ENCODE data around the gene ANKS3.

ANKS3 gene

DNA sequence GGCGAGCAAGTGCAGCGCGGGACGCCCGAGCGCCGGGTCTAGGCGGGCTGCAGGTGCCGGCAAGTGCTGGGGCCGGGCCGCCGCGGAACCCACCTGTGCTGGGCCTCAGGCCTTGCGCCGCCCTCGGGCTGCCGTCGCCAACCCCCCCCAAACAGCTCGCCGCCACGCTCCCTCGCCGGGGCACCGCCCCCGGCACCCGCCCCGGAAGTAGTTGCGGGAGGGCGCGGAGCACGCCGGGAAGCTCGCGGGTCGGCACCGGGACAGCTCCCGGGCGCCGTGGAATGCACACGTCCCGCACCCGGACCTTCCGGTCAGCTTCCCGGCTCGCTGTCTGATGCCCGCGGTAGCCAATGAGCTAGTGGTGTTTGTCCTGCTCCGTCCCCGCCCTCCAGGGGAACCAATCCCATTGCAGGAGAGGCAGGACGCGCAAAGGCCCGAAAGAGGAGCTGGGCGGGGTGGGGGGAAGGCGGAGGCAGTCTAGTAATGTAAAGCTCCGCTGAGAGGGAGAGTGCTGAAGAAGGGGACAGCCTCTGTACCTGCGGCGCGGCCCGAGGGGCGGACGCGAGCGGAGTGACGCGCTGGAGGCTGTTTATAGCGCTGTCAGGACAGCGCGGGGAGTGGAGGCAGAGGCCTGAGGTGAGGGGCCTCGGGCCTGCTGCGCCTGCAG is at the start of gene ANKS3, which contains the start of gene DNAAF8:
Gene ANKS3, minus strand, starts transcription at position 209 of the 667 bp plus-strand sequence. CDS start 4,122 bp downstream, outside the sequence.
Gene DNAAF8, plus strand, starts transcription at position 475 of the 667 bp plus-strand sequence. CDS start 1,978 bp downstream, outside the sequence.
- DNase-seq (ENCODE audit: low read depth): peak; percentile 66

DNA sequence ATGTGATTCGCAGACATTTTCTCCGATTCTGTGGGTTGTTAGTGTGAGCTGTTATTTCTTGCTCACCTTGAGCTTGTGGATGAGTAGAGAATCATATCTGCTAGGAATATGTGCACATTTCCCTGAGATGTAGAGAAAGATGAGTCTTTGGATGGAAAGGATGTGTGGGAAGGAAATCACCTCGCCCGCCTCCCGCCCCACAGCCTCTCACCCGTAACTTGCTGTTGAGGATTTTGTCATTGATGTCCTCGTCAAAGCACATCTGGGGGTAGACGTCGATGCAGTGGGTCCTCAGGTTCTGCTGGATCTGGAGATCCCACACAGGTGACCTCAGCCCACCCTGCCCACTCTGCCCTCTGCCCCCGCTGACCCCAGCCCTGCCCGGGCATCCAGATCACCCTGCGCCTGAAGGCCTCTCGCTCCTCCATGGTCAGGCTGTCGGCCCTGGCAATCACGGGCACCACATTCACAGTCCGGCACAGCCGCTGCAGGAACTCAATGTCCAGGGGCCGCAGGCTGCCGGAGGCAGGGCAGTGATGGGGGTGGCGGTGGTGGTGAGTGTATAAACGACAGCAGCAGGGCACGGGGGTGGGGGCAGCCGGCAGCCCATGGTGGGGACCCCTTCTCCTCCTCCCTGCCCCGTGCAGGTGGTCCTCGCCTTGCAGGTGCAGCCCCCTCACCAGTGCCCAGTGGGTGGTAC is 49.3 kb upstream of the ANKS3 start:
- no peak for DNase-seq (ENCODE audit: low read depth)

DNA sequence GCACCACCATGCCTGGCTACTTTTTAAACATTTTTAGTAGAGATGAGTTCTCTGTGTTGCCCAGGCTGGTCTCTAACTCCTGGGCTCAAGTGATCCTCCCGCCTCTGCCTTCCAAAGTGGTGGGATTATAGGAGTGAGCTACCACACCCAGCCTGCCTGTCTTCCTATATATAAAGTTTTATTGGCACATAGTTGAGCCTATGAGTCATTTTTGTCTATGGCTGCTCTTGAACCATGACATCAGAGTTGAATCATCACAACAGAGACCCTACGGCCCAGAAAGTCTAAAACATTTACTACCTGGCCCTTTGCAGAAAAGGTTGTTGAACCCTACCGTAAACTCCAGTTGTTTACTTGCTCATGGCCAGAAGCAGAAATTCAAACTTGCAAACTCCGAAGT is 46.2 kb upstream of the ANKS3 start:
- no peak for DNase-seq (ENCODE audit: low read depth)

- no peak for DNase-seq (ENCODE audit: low read depth)
Observed at GRCh38 chr16:4778050-4778392, 44.0 kb upstream of the ANKS3 start.

GRCh38 chr16:4777339-4778049 is 43.4 kb upstream of the ANKS3 start:
- no peak for DNase-seq (ENCODE audit: low read depth)

- DNase-seq (ENCODE audit: low read depth): no peak
Observed at GRCh38 chr16:4776141-4776705, 42.2 kb upstream of the ANKS3 start.

DNA sequence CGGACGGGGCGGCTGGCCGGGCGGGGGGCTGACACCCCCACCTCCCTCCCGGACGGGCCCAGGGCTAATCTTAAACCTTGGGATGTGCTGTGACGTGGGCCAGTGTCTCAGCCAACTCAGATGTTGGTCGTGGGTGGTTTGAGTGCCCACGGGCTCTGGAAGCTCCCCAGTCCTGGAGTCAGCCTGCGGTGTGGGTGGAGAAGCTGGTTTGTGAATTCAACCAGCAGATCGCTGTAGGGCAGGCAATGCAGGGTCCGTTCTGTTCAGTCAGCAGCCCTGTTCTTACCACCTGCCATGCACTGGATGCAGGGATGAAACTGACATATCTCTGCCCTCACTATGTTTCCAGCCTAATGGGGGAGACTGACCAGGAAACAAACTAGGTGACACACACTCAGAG is 40.9 kb upstream of the ANKS3 start:
- DNase-seq (ENCODE audit: low read depth): no peak

GRCh38 chr16:4772351-4772750 is 38.3 kb upstream of the ANKS3 start:
- no peak for DNase-seq (ENCODE audit: low read depth)

DNA sequence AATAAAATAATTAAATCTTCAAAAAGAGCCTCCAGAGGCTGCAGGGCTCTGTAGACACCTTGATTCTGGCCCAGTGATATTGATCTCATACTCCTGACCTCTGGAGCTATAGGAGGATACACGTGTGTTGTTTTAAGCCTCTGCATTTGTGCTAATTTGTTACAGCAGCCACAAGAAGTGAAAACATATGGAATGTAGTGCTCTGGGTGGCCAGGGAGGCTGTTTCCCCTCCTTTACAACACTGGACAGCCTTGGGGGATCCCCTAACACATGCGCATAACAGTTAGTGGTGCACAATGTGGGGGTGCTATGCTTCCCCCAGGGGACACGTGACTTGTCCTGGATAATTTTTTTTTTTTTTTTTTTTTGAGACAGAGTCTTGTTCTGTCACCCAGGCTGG is 37.6 kb upstream of the ANKS3 start:
- no peak for DNase-seq (ENCODE audit: low read depth)

DNA sequence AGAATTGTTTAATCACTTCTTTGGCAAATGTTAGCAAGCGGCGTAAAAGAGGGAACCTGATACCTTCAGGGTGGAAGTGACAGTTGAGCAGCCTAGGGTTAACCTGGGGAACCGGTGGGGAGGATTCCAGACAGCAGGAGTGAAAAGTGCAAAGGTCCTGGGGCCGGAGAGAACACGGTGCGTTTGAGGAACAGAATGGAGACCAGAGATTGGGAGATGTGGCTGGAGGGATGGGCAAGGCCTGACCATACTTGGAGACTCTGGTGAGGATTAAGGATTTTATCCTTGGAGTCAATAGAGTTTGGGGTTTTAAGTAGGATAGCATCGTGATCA is 35.2 kb upstream of the ANKS3 start:
- no peak for DNase-seq (ENCODE audit: low read depth)

GRCh38 chr16:4768549-4769305 is 34.7 kb upstream of the ANKS3 start:
- peak; percentile 69 for DNase-seq (ENCODE audit: low read depth)

DNA sequence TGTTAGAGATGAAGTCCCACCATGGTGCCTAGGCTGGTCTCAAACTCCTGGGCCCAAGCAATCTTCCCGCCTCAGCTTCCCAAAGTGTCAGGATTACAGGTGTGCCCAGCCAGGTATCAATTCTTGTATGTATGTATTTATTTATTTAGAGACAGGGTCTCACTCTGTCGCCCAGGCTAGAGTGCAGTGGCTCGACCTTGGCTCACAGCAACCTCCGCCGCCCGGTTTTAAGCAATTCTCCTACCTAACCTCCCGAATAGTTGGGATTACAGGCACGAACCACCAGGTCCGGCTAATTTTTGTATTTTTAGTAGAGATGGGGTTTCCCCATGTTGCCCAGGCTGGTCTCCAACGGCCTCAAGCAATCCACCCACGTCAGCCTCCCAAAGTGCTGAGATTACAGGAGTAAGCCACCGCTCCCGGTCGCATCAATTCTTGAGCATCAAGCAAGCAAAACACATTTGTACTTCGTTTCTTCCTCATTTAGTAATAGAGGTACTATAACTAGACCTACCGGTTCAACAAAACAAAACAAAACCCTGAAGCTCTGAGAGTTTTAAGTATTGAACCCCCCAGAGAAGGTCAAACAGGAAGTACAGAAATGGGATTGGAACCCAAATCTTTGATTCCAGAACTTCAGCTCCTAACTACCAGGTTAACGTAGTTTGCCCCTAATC is 33.9 kb upstream of the ANKS3 start:
- no peak for DNase-seq (ENCODE audit: low read depth)

DNA sequence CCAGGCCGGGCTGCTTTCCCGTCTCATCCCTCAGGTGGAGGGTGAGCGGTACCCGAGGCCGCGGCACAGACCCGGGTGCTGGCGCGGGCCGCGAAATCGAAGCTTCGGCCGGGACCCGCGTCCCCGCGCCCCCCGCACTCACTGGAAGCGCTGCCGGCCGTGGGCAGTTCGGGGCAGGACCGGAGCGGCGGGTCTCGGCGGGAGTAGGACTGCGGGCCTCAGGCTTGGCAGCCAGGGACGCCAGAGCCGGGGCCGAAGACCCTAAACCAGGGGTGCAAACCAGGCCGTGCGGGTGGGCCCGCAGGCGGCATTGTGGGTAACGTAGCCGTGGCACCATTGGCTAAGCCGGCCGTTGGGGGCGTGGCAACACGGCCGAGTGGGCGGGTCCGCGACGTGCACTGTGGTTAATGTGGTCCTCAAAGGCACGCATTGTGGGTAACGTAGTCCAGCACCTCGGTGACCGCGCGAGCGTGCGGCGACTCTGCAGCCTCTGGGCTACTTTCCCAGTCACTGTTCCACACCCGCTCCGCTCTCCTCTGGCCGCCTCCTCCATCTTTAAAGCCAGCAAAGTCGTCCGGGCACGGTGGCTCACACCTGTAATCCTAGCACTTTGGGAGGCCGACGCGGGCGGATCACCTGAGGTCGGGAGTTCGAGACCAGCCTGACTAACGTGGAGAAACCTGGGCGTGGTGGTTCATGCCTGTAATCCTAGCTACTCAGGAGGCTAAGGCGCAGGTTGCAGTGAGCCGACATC is 33.0 kb upstream of the ANKS3 start, which contains the start of gene ZNF500:
Gene ZNF500, minus strand, starts transcription at position 288 of the 754 bp plus-strand sequence. CDS start 1,184 bp downstream, outside the sequence.
- DNase-seq (ENCODE audit: low read depth): peak; percentile 95

DNA sequence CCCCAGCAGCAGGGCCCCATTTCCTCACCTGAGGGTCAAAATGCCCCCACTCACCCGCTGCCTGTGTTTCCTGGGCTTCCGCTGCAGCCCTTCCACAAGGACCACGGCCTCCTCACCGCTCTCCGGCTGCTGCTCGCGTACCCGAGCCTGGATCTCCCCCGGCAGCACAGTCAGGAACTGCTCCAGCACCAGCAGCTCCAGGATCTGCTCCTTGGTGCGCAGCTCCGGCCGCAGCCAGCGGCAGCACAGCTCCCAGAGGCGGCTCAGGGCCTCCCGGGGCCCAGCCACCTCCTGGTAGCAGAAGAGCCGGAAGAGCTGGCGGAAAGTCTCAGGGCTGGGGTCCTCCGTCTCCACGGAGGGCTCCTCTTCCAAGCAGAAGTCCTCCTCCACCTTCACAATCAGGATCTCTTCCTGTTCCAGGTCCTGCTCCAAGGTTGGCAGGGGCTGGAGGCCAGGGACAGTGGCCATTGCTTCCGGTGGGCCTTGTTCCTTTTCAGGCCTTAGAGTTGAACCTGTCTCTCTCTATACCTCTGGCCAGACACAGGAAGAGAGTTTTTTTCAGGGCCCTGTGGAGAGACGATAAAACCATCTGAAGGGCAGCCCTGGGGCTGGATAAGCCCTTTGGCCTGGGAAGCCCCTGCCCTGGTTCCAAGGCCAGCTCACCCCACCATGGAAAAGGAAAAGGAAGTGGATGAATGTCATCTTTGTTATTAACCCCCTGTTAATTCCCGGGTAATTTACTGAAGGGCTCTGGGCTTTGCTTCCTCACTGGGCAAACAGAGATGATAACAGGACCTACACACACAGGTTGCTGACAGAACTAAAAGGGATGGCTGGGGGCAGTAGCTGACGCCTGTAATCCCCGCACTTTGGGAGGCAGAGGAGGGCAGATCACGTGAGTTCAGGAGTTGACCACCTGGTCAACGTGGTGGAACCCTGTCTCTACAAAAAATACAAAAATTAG is 31.7 kb upstream of the ANKS3 start:
- no peak for DNase-seq (ENCODE audit: low read depth)

DNA sequence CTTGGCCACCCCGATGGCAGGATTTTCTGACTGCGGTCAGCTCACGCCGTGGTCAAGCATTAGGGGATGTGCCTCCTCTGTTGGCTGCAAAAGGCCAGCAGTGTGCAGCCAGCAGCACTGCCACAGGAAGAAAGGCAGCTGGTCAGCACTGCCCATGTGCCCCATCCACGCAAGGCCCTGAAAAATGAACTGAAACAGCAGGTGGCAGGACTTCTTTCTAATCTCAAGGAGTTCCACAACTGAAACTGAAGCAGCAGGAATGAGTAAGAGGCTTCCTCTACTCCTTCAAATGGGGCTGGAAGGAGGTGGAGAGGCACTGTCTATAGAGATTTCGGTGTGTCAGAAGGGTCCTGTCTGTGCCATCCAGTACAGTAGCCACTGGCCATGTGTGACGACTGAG is 29.7 kb upstream of the ANKS3 start:
- DNase-seq (ENCODE audit: low read depth): no peak

GRCh38 chr16:4762205-4762604 is 28.1 kb upstream of the ANKS3 start:
- no peak for DNase-seq (ENCODE audit: low read depth)

DNA sequence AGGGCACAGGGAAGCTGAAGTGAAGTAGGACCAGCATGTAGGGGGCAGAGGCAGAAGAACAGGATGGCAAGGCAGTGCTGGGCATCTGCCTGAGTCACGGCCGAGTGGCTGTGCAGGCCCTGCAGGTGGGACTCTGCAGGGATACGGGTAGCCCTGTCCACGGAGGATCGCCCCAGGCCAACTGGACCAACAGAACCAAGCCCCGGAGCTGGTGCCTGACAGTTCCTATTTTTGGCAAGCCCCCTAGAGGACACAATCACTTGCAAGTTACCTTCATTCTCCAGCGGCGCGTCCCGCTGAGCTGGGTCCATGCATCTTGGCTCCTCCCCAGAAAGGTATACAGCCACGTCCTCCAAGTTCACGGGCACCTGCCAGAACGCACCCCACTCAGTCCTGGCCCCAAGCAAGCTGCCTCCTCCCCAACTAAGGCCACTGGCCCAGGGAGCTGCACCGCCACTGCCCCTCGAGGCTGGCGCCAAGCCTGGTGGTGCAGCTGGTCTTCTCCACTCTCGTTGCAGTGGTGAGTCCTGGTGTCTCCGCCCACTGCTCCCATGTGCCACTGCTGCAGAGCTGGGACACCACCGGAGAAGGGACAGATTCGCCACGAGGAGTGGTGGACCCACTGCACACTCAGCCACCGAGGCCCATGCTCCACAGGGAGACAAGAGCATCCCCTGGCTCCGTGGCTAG is 26.3 kb upstream of the ANKS3 start:
- no peak for DNase-seq (ENCODE audit: low read depth)

- DNase-seq (ENCODE audit: low read depth): no peak
Observed at GRCh38 chr16:4755687-4756086, 21.6 kb upstream of the ANKS3 start.

DNA sequence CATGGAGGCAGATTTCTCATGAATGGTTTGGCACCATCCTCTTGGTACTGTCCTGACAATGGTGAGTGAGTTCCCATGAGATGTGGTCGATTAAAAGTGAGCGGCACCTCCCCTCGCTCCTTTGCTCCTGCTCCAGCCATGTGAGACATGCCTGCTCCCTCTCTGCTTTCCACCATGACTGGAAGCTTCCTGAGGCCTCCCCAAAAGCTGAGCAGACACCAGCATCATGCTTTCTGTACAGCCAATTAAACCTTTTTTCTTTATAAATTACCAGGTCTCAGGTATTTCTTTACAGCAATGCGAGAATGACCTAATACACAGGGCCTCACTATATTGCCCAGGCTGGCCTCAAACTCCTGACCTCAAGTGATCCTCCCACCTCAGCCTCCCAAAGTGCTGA is 20.8 kb upstream of the ANKS3 start:
- DNase-seq (ENCODE audit: low read depth): no peak

Data from stimulated activated CD4-positive, alpha-beta T cell treated with anti-CD3 and anti-CD28 coated beads, Interleukin-2, amount 100 ng/mL, for 4 hours (primary cell).